Measurements from ENCODE around the gene RALGAPA2. TPM values are rescaled to one million over a fixed set of nuclear protein-coding genes. Genes with fewer than 3 reads are reported as not detected.

Gene RALGAPA2
- total and polyA plus RNA-seq, 8 donors, result 34.5 to 79.8 (median 43.1) TPM

- DNase-seq, result peak in 2 of 4 donors; percentile 73 to 80
- intact Hi-C loops (cut with DNase I), result no loop called here
- TF ChIP-seq, protein P1, sequence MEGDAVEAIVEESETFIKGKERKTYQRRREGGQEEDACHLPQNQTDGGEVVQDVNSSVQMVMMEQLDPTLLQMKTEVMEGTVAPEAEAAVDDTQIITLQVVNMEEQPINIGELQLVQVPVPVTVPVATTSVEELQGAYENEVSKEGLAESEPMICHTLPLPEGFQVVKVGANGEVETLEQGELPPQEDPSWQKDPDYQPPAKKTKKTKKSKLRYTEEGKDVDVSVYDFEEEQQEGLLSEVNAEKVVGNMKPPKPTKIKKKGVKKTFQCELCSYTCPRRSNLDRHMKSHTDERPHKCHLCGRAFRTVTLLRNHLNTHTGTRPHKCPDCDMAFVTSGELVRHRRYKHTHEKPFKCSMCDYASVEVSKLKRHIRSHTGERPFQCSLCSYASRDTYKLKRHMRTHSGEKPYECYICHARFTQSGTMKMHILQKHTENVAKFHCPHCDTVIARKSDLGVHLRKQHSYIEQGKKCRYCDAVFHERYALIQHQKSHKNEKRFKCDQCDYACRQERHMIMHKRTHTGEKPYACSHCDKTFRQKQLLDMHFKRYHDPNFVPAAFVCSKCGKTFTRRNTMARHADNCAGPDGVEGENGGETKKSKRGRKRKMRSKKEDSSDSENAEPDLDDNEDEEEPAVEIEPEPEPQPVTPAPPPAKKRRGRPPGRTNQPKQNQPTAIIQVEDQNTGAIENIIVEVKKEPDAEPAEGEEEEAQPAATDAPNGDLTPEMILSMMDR (IDR thresholded peaks at IDR 0.05), result no peak
- H3K9me3 ChIP-seq, result no peaks in the 10 kb centered on the region
- no peaks in the 10 kb centered on the region for H3K27me3 ChIP-seq
- H3K27ac ChIP-seq, result no peak overlapping the region
- no peak overlapping the region for H3K4me3 ChIP-seq
- peaks cover 0 to 99% of the 10 kb centered on the region in 2 donors for H3K36me3 ChIP-seq
- peaks cover 0 to 6% of the 10 kb centered on the region in 2 donors for H3K4me1 ChIP-seq
- ATAC-seq, result peak; percentile 19
Observed at GRCh38 chr20:20498076-20498861, 214.2 kb downstream of the RALGAPA2 start.

GRCh38 chr20:20497242-20497978 is 215.0 kb downstream of the RALGAPA2 start:
- Histone ChIP-seq H3K4me1 (peaks cover 0 to 6% of the 10 kb centered on the region in 2 donors), H3K36me3 (peaks cover 0 to 99% of the 10 kb centered on the region in 2 donors), H3K27ac (no peak overlapping the region), H3K27me3 (no peaks in the 10 kb centered on the region), H3K4me3 (no peak overlapping the region), H3K9me3 (no peaks in the 10 kb centered on the region)
- ATAC-seq (no peak), DNase-seq (no peak)
- TF ChIP-seq, protein P1 (IDR thresholded peaks at IDR 0.05), result no peak
- intact Hi-C loops (cut with DNase I), result no loop called here

- Histone ChIP-seq H3K4me3 (no peak overlapping the region), H3K9me3 (no peaks in the 10 kb centered on the region), H3K27me3 (no peaks in the 10 kb centered on the region), H3K27ac (no peak overlapping the region), H3K4me1 (peaks cover 0 to 6% of the 10 kb centered on the region in 2 donors), H3K36me3 (peaks cover 0 to 99% of the 10 kb centered on the region in 2 donors)
- TF ChIP-seq, protein P1 (IDR thresholded peaks at IDR 0.05), result no peak
- ATAC-seq (no peak), DNase-seq (no peak)
- intact Hi-C loops (cut with DNase I), result no loop called here
Observed at GRCh38 chr20:20495729-20496503, 216.5 kb downstream of the RALGAPA2 start.

DNA sequence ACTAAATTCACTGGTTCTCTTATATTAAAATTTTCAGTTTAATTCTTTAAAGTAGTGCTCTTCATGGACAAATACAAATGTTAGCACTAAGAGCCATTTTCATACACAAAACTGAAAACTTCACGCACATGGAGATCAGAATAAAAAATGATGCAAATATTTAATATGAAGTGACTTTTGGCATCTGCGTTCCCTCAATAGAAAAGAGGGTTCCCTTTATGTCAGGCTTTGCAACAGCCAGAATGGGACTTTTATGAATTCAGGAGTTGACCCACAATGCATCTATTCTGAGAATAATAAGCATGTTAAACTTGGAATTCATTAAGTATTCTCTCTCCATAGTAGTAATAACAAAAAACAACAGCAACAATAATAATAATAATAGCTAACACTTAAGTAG is 218.7 kb downstream of the RALGAPA2 start:
- ATAC-seq (no peak), DNase-seq (no peak)
- Histone ChIP-seq H3K27ac (no peak overlapping the region), H3K27me3 (no peaks in the 10 kb centered on the region), H3K36me3 (peaks cover 0 to 96% of the 10 kb centered on the region in 2 donors), H3K9me3 (no peaks in the 10 kb centered on the region), H3K4me3 (no peak overlapping the region), H3K4me1 (peaks cover 0 to 5% of the 10 kb centered on the region in 2 donors)
- intact Hi-C loops (cut with DNase I), result no loop called here
- TF ChIP-seq, protein P1 (IDR thresholded peaks at IDR 0.05), result no peak
